ENCODE data around the gene PROSER2. TPM values are rescaled to one million over a fixed set of nuclear protein-coding genes. Genes with fewer than 3 reads are reported as not detected.
"Not testable (repeated sequence)": the region's sequence is repeated elsewhere in the genome, so short reads cannot be mapped to it uniquely, and the experiment has no call there.

The PROSER2 gene
- total RNA-seq, 1 experiment from 2014 or later, result 23.6 TPM

GRCh38 chr10:11835061-11835460 is 11.9 kb downstream of the PROSER2 start:
- DNase-seq (ENCODE audit: low read depth), result no peak

- no peak for DNase-seq (ENCODE audit: low read depth)
These were observed 12.5 kb downstream of the PROSER2 start for GRCh38 chr10:11835704-11836103.

- no peak for DNase-seq (ENCODE audit: low read depth)
These were observed 14.4 kb downstream of the PROSER2 start for GRCh38 chr10:11837372-11838161.

DNA sequence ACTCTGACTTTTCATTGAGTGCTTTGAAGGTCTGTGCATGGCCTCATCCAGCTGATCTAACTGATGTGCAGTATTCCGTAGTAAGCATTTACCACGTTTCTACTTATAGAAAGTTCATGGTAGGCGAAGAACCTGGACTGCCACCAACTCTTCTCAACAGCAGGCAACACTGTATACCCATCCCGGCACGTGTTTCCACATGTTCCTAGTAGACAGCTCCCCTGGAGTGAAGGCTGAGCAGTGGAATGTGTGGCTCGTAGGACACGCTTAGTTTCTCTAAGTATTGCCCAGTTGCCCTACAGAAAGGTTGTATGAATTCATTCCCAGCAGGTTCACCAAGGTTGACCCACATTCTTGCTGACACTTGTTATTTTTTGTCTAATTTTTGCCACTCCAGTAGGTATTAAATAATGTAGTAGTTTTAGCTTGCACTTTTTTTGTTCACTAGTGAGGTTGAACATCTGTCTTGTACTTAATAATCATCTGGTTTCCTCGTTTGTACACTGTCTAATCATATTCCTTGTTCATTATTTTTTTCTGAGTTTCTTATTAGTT is 15.2 kb downstream of the PROSER2 start:
- no peak for DNase-seq (ENCODE audit: low read depth)

DNA sequence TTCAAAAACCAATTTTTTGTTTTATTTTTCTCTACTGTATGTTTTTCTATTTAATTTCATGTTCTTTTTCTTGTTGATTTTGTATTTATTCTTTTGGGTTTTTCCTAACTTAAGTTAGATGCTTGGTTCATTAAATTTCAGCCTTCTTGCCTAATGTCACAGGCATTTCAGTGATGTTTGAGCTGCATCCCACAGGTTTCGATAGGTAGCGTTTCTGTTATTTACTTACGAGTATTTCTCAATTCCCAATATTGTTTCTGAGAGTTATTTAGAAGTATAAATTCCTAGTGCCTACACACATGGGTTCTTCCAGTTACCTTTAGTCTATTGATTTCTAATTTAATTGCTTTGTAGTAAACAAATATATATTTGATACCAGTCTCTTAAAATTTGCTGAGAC is 18.2 kb downstream of the PROSER2 start:
- no peak for DNase-seq (ENCODE audit: low read depth)

DNA sequence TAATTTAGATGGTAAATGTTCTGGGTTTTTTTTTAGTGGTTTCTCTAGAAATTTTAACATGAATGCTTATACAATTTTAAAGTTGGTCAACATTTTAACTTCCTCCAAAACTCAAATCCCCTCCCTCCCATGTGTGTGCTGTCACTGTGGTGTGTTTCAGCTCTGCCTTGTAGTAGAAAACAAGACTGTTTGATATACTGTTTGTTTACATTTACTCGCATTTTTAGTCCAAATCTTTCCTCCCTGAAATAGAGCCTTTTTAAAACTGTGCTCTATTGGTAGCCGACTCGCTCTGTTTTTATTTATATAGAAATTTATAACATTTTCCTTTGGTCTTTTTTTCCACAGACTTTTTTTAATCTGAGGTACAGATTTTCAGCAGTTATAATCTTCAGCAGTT is 19.3 kb downstream of the PROSER2 start:
- no peak for DNase-seq (ENCODE audit: low read depth)

- no peak for DNase-seq (ENCODE audit: low read depth)
These were observed 22.0 kb downstream of the PROSER2 start for GRCh38 chr10:11845113-11845512.

- no peak for DNase-seq (ENCODE audit: low read depth)
These were observed 23.4 kb downstream of the PROSER2 start for GRCh38 chr10:11846542-11846941.

- DNase-seq (ENCODE audit: low read depth), result no peak
These were observed 26.1 kb downstream of the PROSER2 start for GRCh38 chr10:11849277-11849676.

GRCh38 chr10:11849911-11850310 is 26.8 kb downstream of the PROSER2 start:
- DNase-seq (ENCODE audit: low read depth), result no peak

DNA sequence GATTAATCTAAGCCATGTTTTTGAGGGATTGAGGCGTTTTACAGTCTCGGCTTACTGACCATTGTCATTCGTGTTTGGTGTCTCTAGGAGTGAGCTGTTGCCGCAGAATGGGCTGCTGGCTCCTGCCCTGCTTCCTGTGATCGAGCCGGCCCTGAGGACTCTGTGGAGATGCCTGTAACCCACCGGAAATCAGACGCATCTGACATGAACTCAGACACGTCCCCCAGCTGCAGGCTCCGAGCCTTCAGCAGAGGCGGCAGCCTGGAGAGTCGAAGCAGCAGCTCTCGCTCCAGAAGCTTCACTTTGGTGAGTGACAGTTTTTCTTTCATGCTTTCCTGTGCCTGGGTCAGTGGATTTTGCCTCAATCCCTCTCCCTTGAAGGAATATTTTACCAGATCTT is 28.8 kb downstream of the PROSER2 start:
- DNase-seq (ENCODE audit: low read depth), result no peak

- DNase-seq (ENCODE audit: low read depth), result not testable (repeated sequence)
These were observed 29.5 kb downstream of the PROSER2 start for GRCh38 chr10:11852637-11853036.

GRCh38 chr10:11853468-11853867 is 30.3 kb downstream of the PROSER2 start:
- DNase-seq (ENCODE audit: low read depth), result no peak

DNA sequence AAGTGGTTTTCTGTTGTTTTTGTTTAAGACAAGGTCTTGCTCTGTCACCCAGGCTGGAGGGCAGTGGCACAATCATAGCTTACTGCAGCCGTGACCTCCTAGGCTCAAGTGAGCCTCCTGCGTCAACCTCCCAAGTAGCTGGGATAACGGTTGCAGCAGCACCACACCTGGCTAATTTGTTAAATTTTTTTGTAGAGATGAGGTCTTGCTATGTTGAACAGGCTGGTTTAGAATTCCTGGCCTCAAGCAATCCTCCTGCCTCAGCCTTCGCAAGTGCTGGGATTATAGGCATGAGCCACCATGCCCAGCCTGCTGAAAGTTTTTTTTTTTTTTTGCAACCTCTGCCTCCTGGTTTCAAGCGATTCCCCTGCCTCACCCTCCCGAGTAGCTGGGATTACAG is 31.1 kb downstream of the PROSER2 start:
- DNase-seq (ENCODE audit: low read depth), result no peak

DNA sequence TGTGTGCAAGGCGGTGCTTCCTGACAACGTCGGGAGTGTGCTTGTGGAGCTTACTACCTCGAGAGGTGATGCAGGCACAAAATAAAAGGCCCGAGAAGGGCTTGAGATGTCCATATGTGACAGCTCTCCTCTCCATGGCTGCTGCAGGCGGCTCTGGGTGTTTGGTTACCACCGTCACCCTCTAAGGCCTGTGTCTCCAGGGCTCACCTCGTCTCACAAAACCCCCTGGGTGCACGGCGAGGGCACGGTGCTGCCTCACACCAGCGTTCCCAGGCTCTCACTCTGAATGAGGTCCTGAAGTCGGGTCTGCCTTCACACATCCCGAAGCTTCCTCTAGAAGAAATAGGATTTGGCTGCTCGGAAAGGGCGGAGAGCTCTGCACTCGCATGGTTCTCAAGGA is 32.9 kb downstream of the PROSER2 start:
- DNase-seq (ENCODE audit: low read depth), result no peak

DNA sequence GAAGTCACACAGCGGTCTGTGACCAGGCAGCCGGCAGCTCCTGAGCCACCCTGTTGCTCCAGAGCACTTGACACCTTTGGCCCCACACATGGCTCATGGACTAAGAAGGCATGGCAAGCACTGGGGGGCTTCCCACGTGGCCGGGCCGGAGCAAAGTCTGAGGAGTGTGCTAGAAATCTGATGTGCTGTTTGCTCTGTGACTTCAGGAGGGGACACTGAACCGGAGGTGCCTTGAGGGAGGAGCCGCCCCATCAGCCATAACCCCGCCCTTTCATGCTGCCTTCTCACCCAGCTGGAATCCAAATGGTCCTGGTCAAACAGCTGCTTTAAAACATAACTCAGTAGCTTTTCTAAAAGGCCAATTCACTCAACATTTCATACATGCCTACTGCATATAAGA is 33.5 kb downstream of the PROSER2 start:
- DNase-seq (ENCODE audit: low read depth), result no peak

GRCh38 chr10:11858093-11858492 is 34.9 kb downstream of the PROSER2 start:
- no peak for DNase-seq (ENCODE audit: low read depth)

DNA sequence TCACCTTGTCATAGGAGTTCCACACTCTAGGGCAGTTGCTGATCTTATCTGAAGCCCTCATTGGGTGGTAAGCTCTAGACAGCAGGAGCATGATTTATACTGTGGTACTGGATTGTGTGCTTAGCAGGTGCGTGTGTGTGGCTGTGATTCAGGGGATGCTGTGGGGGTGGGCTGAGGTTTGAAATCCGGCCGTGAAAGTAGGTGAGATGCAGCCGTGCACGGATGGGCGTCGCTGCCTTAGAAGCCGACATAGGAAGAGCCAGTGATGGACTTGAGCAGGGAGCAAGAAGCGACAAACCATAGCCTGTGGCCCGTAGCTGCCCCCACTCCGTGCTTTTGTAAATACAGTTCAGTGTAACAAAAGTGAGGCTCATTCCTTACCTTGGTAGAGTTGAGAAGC is 38.2 kb downstream of the PROSER2 start:
- no peak for DNase-seq (ENCODE audit: low read depth)

DNA sequence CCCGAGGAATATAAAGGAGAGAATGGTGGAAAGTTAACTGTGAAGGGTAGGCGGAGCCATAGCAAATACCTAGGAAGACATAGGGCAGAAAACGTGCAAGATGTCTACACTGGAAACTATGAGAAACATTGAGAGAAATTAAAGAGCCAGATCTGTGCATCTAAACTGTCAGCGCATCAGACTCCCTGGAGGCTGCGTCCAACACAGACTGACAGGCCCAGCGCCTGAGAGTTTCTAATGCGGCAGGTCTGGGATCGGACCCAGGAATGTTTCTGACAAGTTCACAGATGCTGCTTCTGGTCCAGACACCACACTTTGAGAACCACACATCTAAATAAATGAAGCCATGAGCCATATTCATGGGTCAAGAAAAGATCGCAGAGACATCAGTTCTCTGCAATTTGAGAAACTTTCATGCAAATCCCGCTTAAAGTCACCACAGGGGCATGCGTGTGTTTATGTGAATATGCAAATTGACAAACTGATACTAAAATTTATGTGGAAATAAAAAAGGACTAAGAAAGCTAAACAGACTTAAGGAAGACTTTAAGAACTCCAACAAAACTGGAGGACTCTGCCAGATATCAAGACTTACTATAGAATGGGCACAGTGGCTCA is 38.8 kb downstream of the PROSER2 start:
- no peak for DNase-seq (ENCODE audit: low read depth)

- DNase-seq (ENCODE audit: low read depth), result no peak
These were observed 40.4 kb downstream of the PROSER2 start for GRCh38 chr10:11863353-11864109.

- no peak for DNase-seq (ENCODE audit: low read depth)
These were observed 41.6 kb downstream of the PROSER2 start for GRCh38 chr10:11864727-11865126.

- no peak for DNase-seq (ENCODE audit: low read depth)
These were observed 42.4 kb downstream of the PROSER2 start for GRCh38 chr10:11865561-11865960.

Data from HT1080 (cell line).